ENCODE data around the gene ADCYAP1R1.

Gene ADCYAP1R1

DNA sequence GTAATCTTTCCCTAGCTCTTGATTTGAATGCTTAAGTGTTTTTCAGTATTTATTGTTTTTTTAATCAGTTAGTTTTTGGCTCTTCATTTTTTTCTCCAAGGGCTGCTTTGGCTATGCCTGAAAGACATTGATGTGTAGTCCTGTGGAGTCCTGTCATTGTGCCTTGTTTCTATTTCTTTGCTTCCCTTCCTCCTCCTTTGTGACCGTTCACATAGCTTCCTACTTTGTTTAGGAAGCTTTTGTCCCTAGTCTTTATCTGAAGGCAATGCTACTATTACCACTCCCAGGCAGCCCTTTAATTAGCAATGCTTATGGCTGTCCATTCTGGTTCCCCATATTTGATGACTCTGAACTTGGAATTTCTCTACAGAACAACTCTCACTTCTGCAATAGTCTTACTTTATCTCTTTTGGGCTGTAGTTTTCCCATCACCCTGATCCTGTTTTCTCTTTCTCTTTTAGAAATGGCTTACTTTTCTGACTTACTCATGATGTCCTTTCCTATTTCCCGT, 39.9 kb downstream of the ADCYAP1R1 start:
- Mint-ChIP-seq H3K27ac (ENCODE audit: low read depth) (no peak overlapping the region), H3K27me3 (peaks cover 24% of the 10 kb centered on the region), H3K36me3 (ENCODE audit: insufficient read depth) (no peaks in the 10 kb centered on the region), H3K4me1 (no peaks in the 10 kb centered on the region), H3K9me3 (no peaks in the 10 kb centered on the region), H3K4me3 (no peak overlapping the region)
- DNase-seq (ENCODE audit: low spot score in 2 of 2): no peak
- no peak for ATAC-seq (replicated peaks; ENCODE audit: extremely low read depth, poor library complexity, severe bottlenecking)

DNA sequence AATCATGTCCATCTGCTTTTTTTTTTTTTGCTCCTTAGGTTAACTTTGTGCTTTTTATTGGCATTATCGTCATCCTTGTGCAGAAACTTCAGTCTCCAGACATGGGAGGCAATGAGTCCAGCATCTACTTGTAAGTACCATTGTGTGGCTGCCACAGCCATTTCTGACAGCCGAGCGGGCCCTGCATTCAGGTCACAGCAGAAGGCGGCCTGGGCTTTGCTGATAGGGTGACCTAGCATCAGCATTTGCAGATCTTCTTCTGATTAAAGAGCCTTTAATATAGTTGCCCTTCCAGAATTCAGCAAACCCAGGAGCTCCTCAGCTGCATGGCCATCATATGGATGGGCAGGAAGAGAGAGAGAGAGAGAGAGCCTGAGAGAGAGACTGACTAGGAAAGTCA, 40.5 kb downstream of the ADCYAP1R1 start:
- Mint-ChIP-seq H3K27me3 (peaks cover 30% of the 10 kb centered on the region), H3K36me3 (ENCODE audit: insufficient read depth) (no peaks in the 10 kb centered on the region), H3K4me3 (no peak overlapping the region), H3K9me3 (no peaks in the 10 kb centered on the region), H3K4me1 (no peaks in the 10 kb centered on the region), H3K27ac (ENCODE audit: low read depth) (no peak overlapping the region)
- ATAC-seq (replicated peaks; ENCODE audit: extremely low read depth, poor library complexity, severe bottlenecking): no peak
- no peak for DNase-seq (ENCODE audit: low spot score in 2 of 2)

DNA sequence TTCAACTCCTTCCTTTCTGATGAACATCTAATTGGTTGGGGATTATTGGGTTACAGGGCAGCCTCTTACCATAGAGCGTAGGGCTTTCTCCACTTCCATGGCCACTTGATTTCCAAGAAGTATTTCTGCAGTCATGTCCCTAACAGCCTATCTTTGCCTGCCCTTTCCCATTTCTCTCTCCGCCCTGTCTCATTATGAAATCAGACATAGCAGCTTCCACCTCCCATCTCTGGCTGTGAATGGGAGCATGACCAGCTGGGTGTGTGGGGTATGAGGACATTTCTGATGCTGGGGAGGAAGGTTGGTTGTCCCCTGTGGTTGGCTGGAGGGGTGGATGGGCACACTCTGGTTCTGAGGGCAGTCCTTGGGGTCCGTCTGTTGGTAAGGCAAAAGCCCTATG, 41.2 kb downstream of the ADCYAP1R1 start:
- Mint-ChIP-seq H3K4me3 (no peak overlapping the region), H3K27ac (ENCODE audit: low read depth) (no peak overlapping the region), H3K9me3 (no peaks in the 10 kb centered on the region), H3K27me3 (peaks cover 31% of the 10 kb centered on the region), H3K4me1 (no peaks in the 10 kb centered on the region), H3K36me3 (ENCODE audit: insufficient read depth) (no peaks in the 10 kb centered on the region)
- ATAC-seq (replicated peaks; ENCODE audit: extremely low read depth, poor library complexity, severe bottlenecking) (no peak), DNase-seq (ENCODE audit: low spot score in 2 of 2) (no peak)

DNA sequence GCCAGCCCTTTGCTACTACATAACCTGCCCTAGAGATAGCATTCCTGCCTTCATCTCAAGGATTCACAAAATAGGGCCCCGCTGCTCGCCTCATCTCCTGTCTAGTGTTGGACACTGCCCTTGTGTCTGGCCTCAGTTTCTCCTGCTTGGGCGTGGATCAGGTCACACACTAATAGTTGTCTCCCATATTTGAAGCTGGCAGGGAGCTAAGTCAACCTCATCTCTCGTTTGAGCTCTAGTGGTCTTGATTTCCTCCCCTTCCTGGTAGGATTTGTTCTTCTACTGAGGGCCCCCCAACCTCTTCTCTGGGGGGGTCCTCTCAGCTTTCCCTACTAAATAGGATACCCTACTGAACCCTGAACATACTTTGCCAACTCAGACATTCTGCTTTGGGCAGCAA, 42.2 kb downstream of the ADCYAP1R1 start:
- H3K9me3 Mint-ChIP-seq: no peaks in the 10 kb centered on the region
- H3K36me3 Mint-ChIP-seq (ENCODE audit: insufficient read depth): no peaks in the 10 kb centered on the region
- no peak for DNase-seq (ENCODE audit: low spot score in 2 of 2)
- no peaks in the 10 kb centered on the region for H3K4me1 Mint-ChIP-seq
- H3K27ac Mint-ChIP-seq (ENCODE audit: low read depth): no peak overlapping the region
- H3K4me3 Mint-ChIP-seq: no peak overlapping the region
- ATAC-seq (replicated peaks; ENCODE audit: extremely low read depth, poor library complexity, severe bottlenecking): no peak
- H3K27me3 Mint-ChIP-seq: peaks cover 31% of the 10 kb centered on the region

DNA sequence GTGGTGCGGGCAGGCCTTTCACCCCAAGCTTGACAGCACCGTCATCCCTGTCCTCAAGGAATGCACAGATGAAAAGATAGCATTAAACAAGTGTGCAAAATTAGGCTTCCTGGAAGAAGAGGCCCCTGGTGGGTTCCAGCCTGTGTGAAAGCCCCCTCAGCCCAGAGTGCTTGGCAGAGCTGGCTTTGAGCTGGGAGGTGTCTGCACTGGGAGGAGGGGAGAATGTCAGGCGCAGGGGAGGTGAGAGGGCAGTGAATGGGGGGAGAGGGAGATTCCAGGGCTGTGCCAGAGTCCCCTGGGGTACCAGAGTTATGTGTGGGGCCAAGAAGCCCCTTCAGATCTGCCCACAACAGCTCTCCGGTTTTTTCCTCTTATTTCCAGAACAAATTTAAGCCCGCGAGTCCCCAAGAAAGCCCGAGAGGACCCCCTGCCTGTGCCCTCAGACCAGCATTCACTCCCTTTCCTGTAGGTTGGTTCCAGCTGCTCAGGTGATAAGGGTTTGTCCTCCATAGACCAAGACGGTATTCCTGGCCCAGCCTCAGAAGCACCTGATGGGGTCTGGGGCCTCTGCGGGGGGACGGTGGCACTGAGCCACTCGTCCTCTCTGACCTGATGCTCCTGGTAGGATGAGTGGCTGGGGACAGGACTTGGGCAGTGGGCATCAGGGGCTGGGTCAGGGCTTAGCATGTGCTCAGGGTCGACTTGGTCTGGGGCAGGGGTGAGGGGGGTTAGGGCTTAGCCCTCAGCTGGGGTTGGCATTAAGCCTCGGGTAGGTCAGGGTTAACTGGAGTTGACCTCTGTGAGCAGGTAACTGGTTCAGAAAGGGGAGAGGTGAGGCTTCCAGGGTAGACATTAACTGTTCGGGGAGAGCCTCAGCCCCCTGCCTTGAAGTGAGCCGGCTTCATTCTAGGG, 43.4 kb downstream of the ADCYAP1R1 start:
- H3K9me3 Mint-ChIP-seq: no peaks in the 10 kb centered on the region
- no peak overlapping the region for H3K4me3 Mint-ChIP-seq
- H3K36me3 Mint-ChIP-seq (ENCODE audit: insufficient read depth): no peaks in the 10 kb centered on the region
- peaks cover 31% of the 10 kb centered on the region for H3K27me3 Mint-ChIP-seq
- ATAC-seq (replicated peaks; ENCODE audit: extremely low read depth, poor library complexity, severe bottlenecking): no peak
- H3K27ac Mint-ChIP-seq (ENCODE audit: low read depth): no peak overlapping the region
- no peaks in the 10 kb centered on the region for H3K4me1 Mint-ChIP-seq
- DNase-seq (ENCODE audit: low spot score in 2 of 2): no peak

DNA sequence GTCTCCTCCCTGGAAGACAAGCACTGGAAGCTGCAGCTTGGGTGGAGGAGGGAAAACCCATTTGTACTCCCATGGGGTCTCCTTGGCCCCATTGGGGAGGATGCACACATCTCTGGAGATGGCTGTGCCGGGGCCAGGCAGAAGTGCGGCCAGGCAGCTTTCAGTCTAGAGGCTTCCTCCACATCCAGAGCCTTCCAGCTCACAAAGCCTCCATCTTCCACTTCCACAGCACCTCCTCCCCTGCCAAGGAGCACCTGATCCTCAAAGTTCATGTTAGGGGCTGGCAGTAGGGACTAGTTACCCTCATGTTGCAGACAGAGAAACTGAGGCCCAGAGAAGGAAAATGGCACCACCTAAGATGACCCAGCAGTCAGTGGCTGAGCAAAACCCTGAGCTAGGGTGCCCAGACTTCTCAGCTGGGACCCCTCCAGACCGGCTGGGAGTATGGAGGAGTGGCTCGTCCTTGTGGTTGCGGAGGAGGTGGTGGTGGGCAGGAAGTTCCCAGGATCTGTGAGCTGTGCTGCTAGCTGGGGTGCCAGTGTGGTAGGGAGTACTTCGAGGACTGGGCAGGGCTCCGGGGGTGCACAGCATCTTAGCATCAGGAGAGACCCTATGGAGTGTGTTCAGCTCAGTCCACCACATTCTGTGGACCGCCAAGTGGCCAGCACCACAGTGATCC, 44.2 kb downstream of the ADCYAP1R1 start:
- Mint-ChIP-seq H3K9me3 (no peaks in the 10 kb centered on the region), H3K27ac (ENCODE audit: low read depth) (no peak overlapping the region), H3K36me3 (ENCODE audit: insufficient read depth) (no peaks in the 10 kb centered on the region), H3K27me3 (peaks cover 25% of the 10 kb centered on the region), H3K4me3 (no peak overlapping the region), H3K4me1 (no peaks in the 10 kb centered on the region)
- DNase-seq (ENCODE audit: low spot score in 2 of 2) (no peak), ATAC-seq (replicated peaks; ENCODE audit: extremely low read depth, poor library complexity, severe bottlenecking) (no peak)

DNA sequence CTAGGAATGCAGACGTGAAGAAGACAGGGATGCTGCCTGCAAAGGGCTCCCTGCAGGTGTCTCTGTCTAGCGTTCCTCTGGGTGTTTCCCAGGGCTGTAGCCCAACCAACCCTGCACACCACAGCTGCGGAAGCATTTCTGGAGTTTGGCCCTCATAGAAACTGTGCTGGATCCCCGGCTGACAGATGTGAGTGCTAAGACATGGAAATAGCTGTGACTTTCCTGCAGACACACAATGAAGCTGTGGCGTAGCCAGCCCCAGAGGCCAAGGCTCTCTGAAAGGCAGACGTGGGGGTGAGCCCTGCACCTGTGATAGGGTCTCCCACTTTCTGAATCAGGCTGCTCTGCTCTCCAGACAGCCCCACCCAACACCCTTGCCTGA, 44.8 kb downstream of the ADCYAP1R1 start:
- Mint-ChIP-seq H3K4me1 (no peaks in the 10 kb centered on the region), H3K9me3 (no peaks in the 10 kb centered on the region), H3K4me3 (no peak overlapping the region), H3K27me3 (peaks cover 24% of the 10 kb centered on the region), H3K36me3 (ENCODE audit: insufficient read depth) (no peaks in the 10 kb centered on the region), H3K27ac (ENCODE audit: low read depth) (no peak overlapping the region)
- DNase-seq (ENCODE audit: low spot score in 2 of 2) (no peak), ATAC-seq (replicated peaks; ENCODE audit: extremely low read depth, poor library complexity, severe bottlenecking) (no peak)

DNA sequence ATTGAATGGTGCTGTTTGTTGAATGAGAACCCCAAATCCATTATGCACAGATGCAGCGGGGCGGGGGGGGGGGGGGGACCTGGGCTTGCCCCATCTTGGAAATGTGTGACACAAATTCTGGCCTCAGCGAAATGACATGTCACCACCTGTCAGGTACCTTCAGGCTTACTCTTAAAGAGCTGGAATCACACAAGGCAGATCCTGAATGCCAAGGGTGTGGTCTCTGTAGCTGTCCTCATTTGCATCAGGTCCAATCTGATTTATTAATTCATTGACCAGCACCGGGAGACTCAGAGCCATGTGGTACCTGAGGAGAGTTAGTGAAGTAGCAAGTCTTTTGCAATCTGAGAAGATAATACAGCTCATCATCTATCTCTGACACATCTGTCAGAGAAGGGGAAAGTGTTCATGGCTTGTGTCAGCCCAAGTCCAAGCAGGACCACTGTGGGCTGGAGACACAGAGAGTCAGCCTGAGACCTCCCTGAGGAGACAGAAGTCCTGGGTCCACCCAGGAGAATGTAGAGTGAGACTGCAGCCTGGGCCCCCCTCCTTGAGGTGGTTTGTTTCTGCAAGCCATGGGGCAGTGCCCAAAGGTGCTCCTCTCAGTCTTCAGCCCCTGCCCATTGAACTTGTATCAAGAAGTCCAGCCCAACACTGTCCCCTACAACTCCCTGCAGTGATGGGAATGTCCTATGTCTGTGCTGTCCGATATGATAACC, 46.7 kb downstream of the ADCYAP1R1 start:
- no peaks in the 10 kb centered on the region for H3K4me1 Mint-ChIP-seq
- H3K36me3 Mint-ChIP-seq (ENCODE audit: insufficient read depth): no peaks in the 10 kb centered on the region
- H3K9me3 Mint-ChIP-seq: no peaks in the 10 kb centered on the region
- no peak overlapping the region for H3K4me3 Mint-ChIP-seq
- DNase-seq (ENCODE audit: low spot score in 2 of 2): no peak
- H3K27me3 Mint-ChIP-seq: peaks cover 37% of the 10 kb centered on the region
- ATAC-seq (replicated peaks; ENCODE audit: extremely low read depth, poor library complexity, severe bottlenecking): no peak
- H3K27ac Mint-ChIP-seq (ENCODE audit: low read depth): no peak overlapping the region

DNA sequence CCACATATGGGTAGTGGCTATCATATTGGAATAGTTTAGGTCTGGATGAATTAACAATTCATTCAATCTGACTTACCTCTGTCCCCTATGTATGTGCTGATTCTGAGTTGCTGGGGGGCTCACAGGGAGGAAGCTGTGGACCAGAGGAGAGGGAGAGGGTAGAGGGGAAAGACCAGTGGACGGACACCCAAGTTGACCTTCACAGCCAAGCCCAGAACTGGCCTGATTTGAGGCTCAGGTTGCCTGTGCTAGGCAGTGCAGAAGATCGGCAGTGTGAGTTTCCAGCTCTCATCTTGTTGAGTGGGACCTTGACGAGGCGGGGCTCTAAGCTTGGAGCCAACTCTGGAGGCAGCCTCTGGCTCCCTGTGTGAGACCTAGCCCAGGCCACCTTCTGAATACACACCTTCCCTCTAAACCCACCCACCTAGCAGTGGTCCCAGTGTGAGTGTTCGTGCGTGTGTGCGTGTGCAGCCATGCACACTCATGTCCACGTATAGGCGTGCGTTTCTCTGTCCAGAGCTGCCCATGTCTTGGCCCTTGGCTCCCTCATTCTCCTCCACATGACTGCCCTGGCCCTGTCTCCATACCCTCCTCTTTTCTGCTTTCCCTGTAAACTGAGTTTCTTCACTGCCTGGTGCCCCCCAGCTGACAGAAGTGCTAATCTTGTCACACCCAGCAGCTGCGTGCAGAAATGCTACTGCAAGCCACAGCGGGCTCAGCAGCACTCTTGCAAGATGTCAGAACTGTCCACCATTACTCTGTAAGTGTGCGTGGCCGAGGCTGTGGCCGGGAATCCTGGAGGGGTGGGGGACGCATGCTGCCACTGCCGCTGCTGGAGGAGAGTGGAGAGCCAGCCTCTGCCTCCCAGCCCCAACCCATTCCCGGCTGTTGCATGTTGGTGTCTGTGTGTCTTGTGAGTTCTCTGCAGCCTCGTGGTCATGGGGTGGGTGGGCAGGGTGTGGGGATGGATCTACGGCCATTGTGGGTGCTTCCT, 47.6 kb downstream of the ADCYAP1R1 start:
- H3K4me3 Mint-ChIP-seq: no peak overlapping the region
- no peaks in the 10 kb centered on the region for H3K36me3 Mint-ChIP-seq (ENCODE audit: insufficient read depth)
- ATAC-seq (replicated peaks; ENCODE audit: extremely low read depth, poor library complexity, severe bottlenecking) (no peak), DNase-seq (ENCODE audit: low spot score in 2 of 2) (no peak)
- no peaks in the 10 kb centered on the region for H3K4me1 Mint-ChIP-seq
- no peaks in the 10 kb centered on the region for H3K9me3 Mint-ChIP-seq
- H3K27me3 Mint-ChIP-seq: peaks cover 28% of the 10 kb centered on the region
- no peak overlapping the region for H3K27ac Mint-ChIP-seq (ENCODE audit: low read depth)

DNA sequence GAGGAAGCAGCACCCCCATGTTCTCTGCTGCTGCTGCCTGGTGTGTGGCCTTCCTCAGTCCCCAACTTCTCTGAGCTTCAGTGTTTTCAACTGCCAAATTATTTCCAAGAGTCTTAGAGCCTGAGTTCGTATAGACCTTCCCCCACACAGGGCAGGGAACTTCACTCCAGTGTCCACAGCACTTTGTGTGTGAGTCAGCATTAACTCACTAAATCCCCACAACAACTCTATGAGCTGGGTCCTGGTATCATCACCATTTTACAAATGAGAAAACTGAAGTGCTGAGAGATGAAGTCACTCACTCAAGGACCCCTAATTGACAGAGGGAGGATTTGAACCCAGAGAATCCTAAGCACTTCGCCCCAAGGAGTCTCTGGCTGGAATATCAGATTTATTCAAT, 48.3 kb downstream of the ADCYAP1R1 start:
- ATAC-seq (replicated peaks; ENCODE audit: extremely low read depth, poor library complexity, severe bottlenecking) (no peak), DNase-seq (ENCODE audit: low spot score in 2 of 2) (no peak)
- peaks cover 34% of the 10 kb centered on the region for H3K27me3 Mint-ChIP-seq
- no peaks in the 10 kb centered on the region for H3K36me3 Mint-ChIP-seq (ENCODE audit: insufficient read depth)
- H3K4me1 Mint-ChIP-seq: no peaks in the 10 kb centered on the region
- no peak overlapping the region for H3K4me3 Mint-ChIP-seq
- no peak overlapping the region for H3K27ac Mint-ChIP-seq (ENCODE audit: low read depth)
- H3K9me3 Mint-ChIP-seq: no peaks in the 10 kb centered on the region

DNA sequence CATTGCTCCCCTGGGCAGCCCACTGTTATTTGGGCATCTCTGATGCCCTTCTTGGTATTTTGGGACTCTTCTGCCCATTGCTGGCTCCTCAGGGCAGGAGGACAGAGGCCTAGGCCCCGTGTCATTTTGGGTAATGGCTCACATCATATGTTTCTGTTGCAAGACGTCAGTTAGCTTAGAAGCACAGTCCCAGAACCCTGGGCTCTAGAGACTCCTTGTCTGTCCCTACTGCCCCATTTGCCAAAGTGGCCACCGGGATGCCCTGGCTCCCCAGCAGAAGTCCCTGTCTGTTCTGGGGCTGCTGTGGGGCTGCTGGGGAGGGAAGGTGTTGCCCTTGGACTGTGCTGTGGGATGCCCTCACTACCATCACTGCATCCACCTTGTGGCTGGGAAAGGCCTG, 48.8 kb downstream of the ADCYAP1R1 start:
- no peaks in the 10 kb centered on the region for H3K36me3 Mint-ChIP-seq (ENCODE audit: insufficient read depth)
- ATAC-seq (replicated peaks; ENCODE audit: extremely low read depth, poor library complexity, severe bottlenecking) (no peak), DNase-seq (ENCODE audit: low spot score in 2 of 2) (no peak)
- no peaks in the 10 kb centered on the region for H3K4me1 Mint-ChIP-seq
- no peaks in the 10 kb centered on the region for H3K9me3 Mint-ChIP-seq
- H3K27ac Mint-ChIP-seq (ENCODE audit: low read depth): no peak overlapping the region
- H3K27me3 Mint-ChIP-seq: peaks cover 35% of the 10 kb centered on the region
- H3K4me3 Mint-ChIP-seq: no peak overlapping the region

DNA sequence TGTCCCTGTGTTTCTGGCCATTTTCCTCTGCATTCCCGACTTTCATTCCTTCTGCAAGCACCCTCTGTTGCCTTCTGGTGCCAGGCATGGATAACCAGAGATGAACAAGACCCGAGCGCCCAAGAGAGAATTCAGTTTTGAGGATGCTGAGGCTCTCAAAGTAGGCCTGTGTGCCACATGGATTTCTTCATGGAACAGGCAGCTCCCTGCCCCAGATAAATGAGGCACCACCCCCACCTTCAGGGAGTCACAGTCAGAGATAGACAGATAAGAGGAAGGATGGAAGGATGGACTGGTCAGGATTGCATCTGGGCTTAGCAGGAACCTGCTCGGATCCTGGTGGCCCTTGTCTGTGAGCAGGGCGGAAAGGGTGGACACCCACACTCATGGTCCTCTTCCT, 49.4 kb downstream of the ADCYAP1R1 start:
- ATAC-seq (replicated peaks; ENCODE audit: extremely low read depth, poor library complexity, severe bottlenecking) (no peak), DNase-seq (ENCODE audit: low spot score in 2 of 2) (no peak)
- Mint-ChIP-seq H3K27ac (ENCODE audit: low read depth) (no peak overlapping the region), H3K4me3 (no peak overlapping the region), H3K36me3 (ENCODE audit: insufficient read depth) (no peaks in the 10 kb centered on the region), H3K27me3 (peaks cover 35% of the 10 kb centered on the region), H3K9me3 (no peaks in the 10 kb centered on the region), H3K4me1 (no peaks in the 10 kb centered on the region)
